Measurements from ENCODE around the gene ERFL.

Gene ERFL

GRCh38 chr19:41967054-41967783 lies 39.0 kb upstream of the ERFL start:
- H3K36me3 ChIP-seq (ENCODE audit: insufficient read depth, low read length): peaks cover 54% of the 10 kb centered on the region
- H3K9ac ChIP-seq (ENCODE audit: low read depth, low read length): no peak overlapping the region
- H3K79me2 ChIP-seq (ENCODE audit: insufficient read depth, low read length): no peaks in the 10 kb centered on the region
- no peaks in the 10 kb centered on the region for H3K27me3 ChIP-seq (ENCODE audit: insufficient read depth, low read length, poor library complexity)
- no peaks in the 10 kb centered on the region for H3K9me3 ChIP-seq (ENCODE audit: insufficient read depth, low read length, severe bottlenecking)
- no peak overlapping the region for H2AFZ ChIP-seq (ENCODE audit: low read depth, low read length)
- no peaks in the 10 kb centered on the region for H4K20me1 ChIP-seq (ENCODE audit: insufficient read depth, low read length)
- DNase-seq: no peak
- no peak overlapping the region for H3K4me2 ChIP-seq (ENCODE audit: insufficient read depth, low read length)
- H3K4me1 ChIP-seq (ENCODE audit: insufficient read depth, low read length): no peaks in the 10 kb centered on the region
- no peak for ATAC-seq (ENCODE audit: insufficient read depth, low read depth)
- TF ChIP-seq CTCF (IDR thresholded peaks at IDR 0.05; ENCODE audit: borderline replicate concordance, extremely low read depth, low read length, poor library complexity, severe bottlenecking) (no peak), EZH2 (IDR thresholded peaks at IDR 0.05; ENCODE audit: borderline replicate concordance, low read depth, low read length, severe bottlenecking) (no peak)
- H3K4me3 ChIP-seq (ENCODE audit: low read depth in 1 of 2, low read length in 2 of 2): no peak overlapping the region
- H3K27ac ChIP-seq (ENCODE audit: low read length): no peak overlapping the region

DNA sequence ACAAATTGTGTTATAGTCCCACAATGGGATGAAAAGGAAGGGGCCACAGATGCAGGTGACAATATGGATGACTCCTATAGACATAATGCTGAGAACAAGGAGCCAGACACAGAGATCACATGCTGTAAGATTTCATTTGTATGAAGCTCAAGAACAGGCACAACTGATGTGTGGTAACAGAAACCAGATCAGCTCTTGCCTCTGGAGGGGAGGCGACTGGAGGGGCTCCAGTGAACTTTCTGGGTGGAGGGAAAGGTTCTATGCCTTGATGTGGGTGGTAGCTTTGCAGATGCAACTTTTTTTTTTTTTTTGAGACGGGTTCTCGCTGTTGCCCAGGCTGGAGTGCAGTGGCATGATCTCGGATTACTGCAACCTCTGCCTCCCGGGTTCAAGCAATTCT lies 36.9 kb upstream of the ERFL start:
- H3K4me1 ChIP-seq (ENCODE audit: insufficient read depth, low read length): no peaks in the 10 kb centered on the region
- peaks cover 38% of the 10 kb centered on the region for H3K36me3 ChIP-seq (ENCODE audit: insufficient read depth, low read length)
- no peaks in the 10 kb centered on the region for H3K27me3 ChIP-seq (ENCODE audit: insufficient read depth, low read length, poor library complexity)
- H3K27ac ChIP-seq (ENCODE audit: low read length): no peak overlapping the region
- H3K9me3 ChIP-seq (ENCODE audit: insufficient read depth, low read length, severe bottlenecking): no peaks in the 10 kb centered on the region
- ATAC-seq (ENCODE audit: insufficient read depth, low read depth): peak; percentile 67
- no peak overlapping the region for H3K9ac ChIP-seq (ENCODE audit: low read depth, low read length)
- no peak overlapping the region for H2AFZ ChIP-seq (ENCODE audit: low read depth, low read length)
- TF ChIP-seq EZH2 (IDR thresholded peaks at IDR 0.05; ENCODE audit: borderline replicate concordance, low read depth, low read length, severe bottlenecking): no peak
- no peak for TF ChIP-seq CTCF (IDR thresholded peaks at IDR 0.05; ENCODE audit: borderline replicate concordance, extremely low read depth, low read length, poor library complexity, severe bottlenecking)
- peak; percentile 33 for DNase-seq
- no peaks in the 10 kb centered on the region for H3K79me2 ChIP-seq (ENCODE audit: insufficient read depth, low read length)
- H3K4me3 ChIP-seq (ENCODE audit: low read depth in 1 of 2, low read length in 2 of 2): no peak overlapping the region
- H3K4me2 ChIP-seq (ENCODE audit: insufficient read depth, low read length): no peak overlapping the region
- no peaks in the 10 kb centered on the region for H4K20me1 ChIP-seq (ENCODE audit: insufficient read depth, low read length)

GRCh38 chr19:41960973-41961372 lies 32.7 kb upstream of the ERFL start:
- no peak overlapping the region for H3K27ac ChIP-seq (ENCODE audit: low read length)
- H3K4me3 ChIP-seq (ENCODE audit: low read depth in 1 of 2, low read length in 2 of 2): no peak overlapping the region
- peaks cover 18% of the 10 kb centered on the region for H3K36me3 ChIP-seq (ENCODE audit: insufficient read depth, low read length)
- H3K79me2 ChIP-seq (ENCODE audit: insufficient read depth, low read length): peaks cover 11% of the 10 kb centered on the region
- H3K9me3 ChIP-seq (ENCODE audit: insufficient read depth, low read length, severe bottlenecking): no peaks in the 10 kb centered on the region
- no peaks in the 10 kb centered on the region for H3K27me3 ChIP-seq (ENCODE audit: insufficient read depth, low read length, poor library complexity)
- no peak overlapping the region for H2AFZ ChIP-seq (ENCODE audit: low read depth, low read length)
- H4K20me1 ChIP-seq (ENCODE audit: insufficient read depth, low read length): 0 out of 2 replicates have a peak, but pooled peaks cover 8% of the 10 kb centered on the region
- H3K9ac ChIP-seq (ENCODE audit: low read depth, low read length): no peak overlapping the region
- peaks cover 22% of the 10 kb centered on the region for H3K4me1 ChIP-seq (ENCODE audit: insufficient read depth, low read length)
- DNase-seq (no peak), ATAC-seq (ENCODE audit: insufficient read depth, low read depth) (no peak)
- H3K4me2 ChIP-seq (ENCODE audit: insufficient read depth, low read length): no peak overlapping the region
- TF ChIP-seq CTCF (IDR thresholded peaks at IDR 0.05; ENCODE audit: borderline replicate concordance, extremely low read depth, low read length, poor library complexity, severe bottlenecking) (no peak), EZH2 (IDR thresholded peaks at IDR 0.05; ENCODE audit: borderline replicate concordance, low read depth, low read length, severe bottlenecking) (no peak)
